ENCODE results near the gene MFAP2. TPM values are rescaled to one million over a fixed set of nuclear protein-coding genes. Genes with fewer than 3 reads are reported as not detected.

The MFAP2 gene
- total and polyA plus RNA-seq, 2 of the 8 experiments (the other 6 are each of a cell fraction or from before 2014, with no cell fraction given) = 172 to 326 TPM

GRCh38 chr1:16927256-16927655 is 53.2 kb downstream of the MFAP2 start:
- no peak overlapping the region for H3K4me2 ChIP-seq (ENCODE audit: insufficient read depth in 1 of 2, low read depth in 2 of 2, low read length in 2 of 2)
- no peak for DNase-seq (ENCODE audit: low read depth in 1 of 2, low spot score in 2 of 2)
- WGBS, 2 experiments (ENCODE audit: extremely low coverage in 1 of 2, insufficient coverage in 1 of 2, insufficient read length in 1 of 2, insufficient replicate concordance in 2 of 2, low coverage in 1 of 2, low lambda C conversion rate in 2 of 2, missing lambda C conversion rate in 1 of 2) = 87% methylated on average over 14 of the region's 14 CpGs; no CpG with 5 or more reads in 1 of the 2 experiments
- H3K79me2 ChIP-seq (ENCODE audit: control insufficient read depth in 1 of 2, insufficient read depth in 2 of 2, low read length in 2 of 2) = peaks cover 0 to 21% of the 10 kb centered on the region in 2 experiments; a peak in 2 of 4 replicates
- no peak overlapping the region for H3K18ac ChIP-seq (ENCODE audit: extremely low read depth, low read length)
- H4K5ac ChIP-seq (ENCODE audit: insufficient read length, low read depth, low read length) = no peak overlapping the region
- H3K36me3 ChIP-seq (ENCODE audit: control insufficient read depth in 2 of 4, insufficient read depth in 4 of 4, low read length in 3 of 4) = peaks cover 0 to 6% (median 5%) of the 10 kb centered on the region in 4 experiments; a peak in 2 of 8 replicates
- H3K9ac ChIP-seq (replicated peaks in 1 of 4; ENCODE audit: extremely low read depth in 1 of 4, low read depth in 3 of 4, low read length in 3 of 4) = no peak overlapping the region; a peak in 1 of 7 replicates
- no peak overlapping the region for H2AK5ac ChIP-seq (ENCODE audit: low read depth, low read length)
- H2BK15ac ChIP-seq (ENCODE audit: low read length) = no peak overlapping the region
- H2BK120ac ChIP-seq (replicated peaks; ENCODE audit: low read depth, low read length) = no peak overlapping the region
- H2BK20ac ChIP-seq (ENCODE audit: low read length) = no peak overlapping the region
- CTCF ChIA-PET (ENCODE audit: partially characterized antibody) = no interaction called here
- no peaks in the 10 kb centered on the region for H3K9me3 ChIP-seq (ENCODE audit: insufficient read depth in 2 of 2, low read depth in 1 of 2, low read length in 1 of 2)
- H2AFZ ChIP-seq (ENCODE audit: low read length) = no peak overlapping the region
- no peak overlapping the region for H3K23ac ChIP-seq (ENCODE audit: insufficient read length)
- no peak overlapping the region for H3K14ac ChIP-seq (ENCODE audit: insufficient read length)
- H3K4me1 ChIP-seq (replicated peaks in 1 of 4; ENCODE audit: control insufficient read depth in 3 of 4, insufficient read depth in 4 of 4, low read length in 3 of 4) = peaks cover 0 to 22% (median 11%) of the 10 kb centered on the region in 4 experiments; a peak in 6 of 7 replicates
- no peak overlapping the region for H2BK5ac ChIP-seq (ENCODE audit: low read depth, low read length)
- no peak overlapping the region for H4K91ac ChIP-seq (replicated peaks; ENCODE audit: insufficient read length, low read length)
- no peak overlapping the region for H3K56ac ChIP-seq (replicated peaks; ENCODE audit: insufficient read length, low read depth, low read length)
- no peak for FAIRE-seq
- peaks cover 2 to 17% of the 10 kb centered on the region in 2 experiments for H4K20me1 ChIP-seq (replicated peaks in 1 of 2; ENCODE audit: control insufficient read depth in 1 of 2, insufficient read depth in 2 of 2, low read length in 2 of 2)
- H2BK12ac ChIP-seq (ENCODE audit: low read depth, low read length) = no peak overlapping the region
- H3K27ac ChIP-seq (ENCODE audit: low read depth, low read length) = no peak overlapping the region
- H3K4ac ChIP-seq (replicated peaks; ENCODE audit: insufficient read length, low read depth, low read length) = no peak overlapping the region
- POLR2A ChIA-PET (ENCODE audit: partially characterized antibody) = no interaction called here
- no peaks in the 10 kb centered on the region; the same call in 1 of the 2 replicates for H3K23me2 ChIP-seq (ENCODE audit: low read depth, low read length)
- H4K8ac ChIP-seq (ENCODE audit: extremely low read depth, insufficient read depth, low read length) = peak overlapping the region; percentile 41; the same call in 1 of the 2 replicates
- H3K79me1 ChIP-seq (ENCODE audit: low read depth, low read length) = peaks cover 24% of the 10 kb centered on the region
- no peak overlapping the region for H3K4me3 ChIP-seq (ENCODE audit: extremely low read depth in 1 of 4, insufficient read depth in 2 of 4, low read depth in 3 of 4, low read length in 4 of 4)
- no peaks in the 10 kb centered on the region for H3K27me3 ChIP-seq (replicated peaks in 1 of 4; ENCODE audit: control insufficient read depth in 3 of 4, extremely low read depth in 1 of 4, insufficient read depth in 3 of 4, low read length in 3 of 4)
- no peak for TF ChIP-seq RXRA (IDR thresholded peaks at IDR 0.05; ENCODE audit: insufficient read depth, low read depth, low read length)
- no peak for TF ChIP-seq SP4 (IDR thresholded peaks at IDR 0.05; ENCODE audit: low read length)
- TF ChIP-seq TEAD4 (IDR thresholded peaks at IDR 0.05; ENCODE audit: low read depth, low read length) = no peak
- no peak for TF ChIP-seq KDM5A (IDR thresholded peaks at IDR 0.05; ENCODE audit: low read length)
- no peak for TF ChIP-seq RAD21 (IDR thresholded peaks at IDR 0.05 in 1 of 2, conservative IDR thresholded peaks at IDR 0.05 in 1 of 2; ENCODE audit: low read depth in 2 of 2, low read length in 2 of 2)
- no peak for TF ChIP-seq SP2 (IDR thresholded peaks at IDR 0.05; ENCODE audit: low read length)
- TF ChIP-seq EP300 (IDR thresholded peaks at IDR 0.05; ENCODE audit: borderline replicate concordance in 1 of 2, low read depth in 2 of 2, low read length in 2 of 2) = no peak
- no peak for TF ChIP-seq CTCF (IDR thresholded peaks at IDR 0.05; ENCODE audit: control extremely low read depth in 1 of 3, insufficient read depth in 1 of 3, low read depth in 1 of 3, low read length in 3 of 3)
- TF ChIP-seq EZH2 (IDR thresholded peaks at IDR 0.05; ENCODE audit: low read depth, low read length, severe bottlenecking) = no peak
- TF ChIP-seq ATF3 (IDR thresholded peaks at IDR 0.05; ENCODE audit: insufficient read depth, low read depth, low read length) = no peak
